Karpas-422 (cell line): ENCODE results near the gene SH2D1A. TPM values are rescaled to one million over a fixed set of nuclear protein-coding genes. Genes with fewer than 3 reads are reported as not detected.

Source experiments
- DNase-seq: peaks from one replicate; pipeline ENCODE4 v3.0.0-alpha.2; 2015
- H2AFZ ChIP-seq: fragments of 200-600 bp; sonication (generic); 2 replicates; pipeline ENCODE4 v1.6.1; 2014; ENCODE audit warnings: antibody characterized with exemption, low read length, mixed read lengths
- H3K27ac ChIP-seq: fragments of 200-600 bp; sonication (generic); 2 replicates; pipeline ENCODE4 v1.5.1; 2014; ENCODE audit warnings: mild to moderate bottlenecking, low read length, moderate library complexity
- H3K27me3 ChIP-seq: fragments of 200-600 bp; sonication (generic); 2 replicates; pipeline ENCODE4 v1.6.1; 2014; ENCODE audit warnings: low read length, mixed read lengths
- H3K36me3 ChIP-seq: fragments of 200-600 bp; sonication (generic); 2 replicates; pipeline ENCODE4 v1.6.1; 2014; ENCODE audit warnings: low read length, mixed read lengths; ENCODE audit not compliant: insufficient read depth
- H3K4me1 ChIP-seq: fragments of 200-600 bp; sonication (generic); 2 replicates; pipeline ENCODE4 v1.6.1; 2014; ENCODE audit warnings: mild to moderate bottlenecking, low read length, mixed read lengths
- H3K4me2 ChIP-seq: fragments of 200-600 bp; sonication (generic); 2 replicates; pipeline ENCODE4 v1.6.1; 2014; ENCODE audit warnings: low read length, low read depth, mild to moderate bottlenecking; ENCODE audit not compliant: poor library complexity, severe bottlenecking
- H3K4me3 ChIP-seq: fragments of 200-600 bp; sonication (generic); 2 replicates; pipeline ENCODE4 v1.5.1; 2014; ENCODE audit warnings: mild to moderate bottlenecking, antibody characterized with exemption, low read length, mixed read lengths
- H3K79me2 ChIP-seq: fragments of 200-600 bp; sonication (generic); 2 replicates; pipeline ENCODE4 v1.6.1; 2014; ENCODE audit warnings: mild to moderate bottlenecking, low read length, mixed read lengths
- H3K9ac ChIP-seq: fragments of 200-600 bp; sonication (generic); 2 replicates; pipeline ENCODE4 v1.6.0; 2014; ENCODE audit warnings: low read length
- H3K9me2 ChIP-seq: fragments of 200-600 bp; sonication (generic), shearing (Covaris generic); replicated peaks from 2 replicates; pipeline ENCODE4 v1.6.0; 2014; ENCODE audit warnings: mild to moderate bottlenecking, low read length, moderate library complexity; ENCODE audit not compliant: insufficient read depth
- H3K9me3 ChIP-seq: fragments of 300-700, 200-600 bp; sonication (generic); 2 replicates; pipeline ENCODE4 v1.6.1; 2014; ENCODE audit warnings: low read length, mixed read lengths
- H4K20me1 ChIP-seq: fragments of 200-600 bp; sonication (generic); 2 replicates; pipeline ENCODE4 v1.6.1; 2014; ENCODE audit warnings: mild to moderate bottlenecking, antibody characterized with exemption, low read length, low read depth; ENCODE audit not compliant: insufficient read depth
- total RNA-seq: library from RNA; depleted of rRNA; stranded (reverse); fragments of >200 nt; shearing (Covaris generic); gene quantifications from 2 replicates; pipeline ENCODE4 v1.2.3, GENCODE V29; 2014; ENCODE audit warnings: low replicate concordance

SH2D1A gene
- total RNA-seq, 1 experiment from 2014 or later, result 1.5 TPM

- Histone ChIP-seq H3K4me3 (no peak overlapping the region), H3K36me3 (no peaks in the 10 kb centered on the region), H3K9ac (no peak overlapping the region), H3K9me3 (no peaks in the 10 kb centered on the region), H4K20me1 (no peaks in the 10 kb centered on the region), H2AFZ (no peak overlapping the region), H3K79me2 (no peaks in the 10 kb centered on the region), H3K9me2 (no peaks in the 10 kb centered on the region), H3K4me2 (no peak overlapping the region), H3K27me3 (no peaks in the 10 kb centered on the region), H3K27ac (no peak overlapping the region), H3K4me1 (no peaks in the 10 kb centered on the region)
- no peak for DNase-seq
Measured at GRCh38 chrX:124369722-124370121, 23.4 kb downstream of the SH2D1A start.

- Histone ChIP-seq H3K79me2 (no peaks in the 10 kb centered on the region), H2AFZ (no peak overlapping the region), H3K27ac (no peak overlapping the region), H4K20me1 (no peaks in the 10 kb centered on the region), H3K27me3 (no peaks in the 10 kb centered on the region), H3K36me3 (no peaks in the 10 kb centered on the region), H3K9me3 (no peaks in the 10 kb centered on the region), H3K4me2 (no peak overlapping the region), H3K9ac (no peak overlapping the region), H3K4me1 (no peaks in the 10 kb centered on the region), H3K9me2 (no peaks in the 10 kb centered on the region), H3K4me3 (no peak overlapping the region)
- DNase-seq, result no peak
Measured at GRCh38 chrX:124373348-124373747, 27.0 kb downstream of the SH2D1A start.

- Histone ChIP-seq H3K36me3 (no peaks in the 10 kb centered on the region), H3K9ac (no peak overlapping the region), H3K9me2 (no peaks in the 10 kb centered on the region), H3K27ac (no peak overlapping the region), H3K27me3 (no peaks in the 10 kb centered on the region), H4K20me1 (no peaks in the 10 kb centered on the region), H3K9me3 (no peaks in the 10 kb centered on the region), H2AFZ (no peak overlapping the region), H3K79me2 (no peaks in the 10 kb centered on the region), H3K4me3 (no peak overlapping the region), H3K4me1 (no peaks in the 10 kb centered on the region), H3K4me2 (no peak overlapping the region)
- no peak for DNase-seq
Measured at GRCh38 chrX:124378643-124379042, 32.3 kb downstream of the SH2D1A start.

GRCh38 chrX:124383354-124383753, 37.0 kb downstream of the SH2D1A start:
- Histone ChIP-seq H3K27ac (no peak overlapping the region), H3K9me2 (no peaks in the 10 kb centered on the region), H3K9ac (no peak overlapping the region), H3K9me3 (no peaks in the 10 kb centered on the region), H2AFZ (no peak overlapping the region), H3K27me3 (no peaks in the 10 kb centered on the region), H3K4me2 (no peak overlapping the region), H4K20me1 (no peaks in the 10 kb centered on the region), H3K4me1 (no peaks in the 10 kb centered on the region), H3K36me3 (no peaks in the 10 kb centered on the region), H3K4me3 (no peak overlapping the region), H3K79me2 (no peaks in the 10 kb centered on the region)
- no peak for DNase-seq

GRCh38 chrX:124386401-124386800, 40.0 kb downstream of the SH2D1A start:
- H3K27me3 ChIP-seq, result no peaks in the 10 kb centered on the region
- no peaks in the 10 kb centered on the region for H4K20me1 ChIP-seq
- no peak overlapping the region for H3K27ac ChIP-seq
- no peak overlapping the region for H2AFZ ChIP-seq
- H3K4me3 ChIP-seq, result no peak overlapping the region
- no peak overlapping the region for H3K9ac ChIP-seq
- H3K4me1 ChIP-seq, result no peaks in the 10 kb centered on the region
- H3K4me2 ChIP-seq, result no peak overlapping the region
- H3K9me2 ChIP-seq, result no peaks in the 10 kb centered on the region
- H3K9me3 ChIP-seq, result no peaks in the 10 kb centered on the region
- no peak for DNase-seq
- no peaks in the 10 kb centered on the region for H3K36me3 ChIP-seq
- no peaks in the 10 kb centered on the region for H3K79me2 ChIP-seq

- Histone ChIP-seq H2AFZ (no peak overlapping the region), H3K79me2 (no peaks in the 10 kb centered on the region), H4K20me1 (no peaks in the 10 kb centered on the region), H3K27ac (no peak overlapping the region), H3K4me3 (no peak overlapping the region), H3K36me3 (no peaks in the 10 kb centered on the region), H3K9ac (no peak overlapping the region), H3K4me2 (no peak overlapping the region), H3K4me1 (no peaks in the 10 kb centered on the region), H3K27me3 (no peaks in the 10 kb centered on the region), H3K9me3 (no peaks in the 10 kb centered on the region), H3K9me2 (no peaks in the 10 kb centered on the region)
- peak; percentile 84 for DNase-seq
Measured at GRCh38 chrX:124388562-124388961, 42.2 kb downstream of the SH2D1A start.

GRCh38 chrX:124392794-124393193, 46.4 kb downstream of the SH2D1A start:
- no peaks in the 10 kb centered on the region for H3K9me2 ChIP-seq
- DNase-seq, result no peak
- no peaks in the 10 kb centered on the region for H3K36me3 ChIP-seq
- no peak overlapping the region for H3K4me3 ChIP-seq
- H3K79me2 ChIP-seq, result no peaks in the 10 kb centered on the region
- H2AFZ ChIP-seq, result no peak overlapping the region
- no peaks in the 10 kb centered on the region for H3K4me1 ChIP-seq
- no peak overlapping the region for H3K9ac ChIP-seq
- H4K20me1 ChIP-seq, result no peaks in the 10 kb centered on the region
- no peaks in the 10 kb centered on the region for H3K27me3 ChIP-seq
- H3K9me3 ChIP-seq, result no peaks in the 10 kb centered on the region
- H3K27ac ChIP-seq, result no peak overlapping the region
- H3K4me2 ChIP-seq, result no peak overlapping the region

GRCh38 chrX:124393238-124393637, 46.9 kb downstream of the SH2D1A start:
- no peaks in the 10 kb centered on the region for H4K20me1 ChIP-seq
- H3K79me2 ChIP-seq, result no peaks in the 10 kb centered on the region
- H3K9ac ChIP-seq, result no peak overlapping the region
- DNase-seq, result no peak
- H3K4me2 ChIP-seq, result no peak overlapping the region
- no peak overlapping the region for H3K27ac ChIP-seq
- no peaks in the 10 kb centered on the region for H3K9me3 ChIP-seq
- no peak overlapping the region for H2AFZ ChIP-seq
- H3K36me3 ChIP-seq, result no peaks in the 10 kb centered on the region
- no peak overlapping the region for H3K4me3 ChIP-seq
- no peaks in the 10 kb centered on the region for H3K27me3 ChIP-seq
- no peaks in the 10 kb centered on the region for H3K9me2 ChIP-seq
- no peaks in the 10 kb centered on the region for H3K4me1 ChIP-seq

- H3K9ac ChIP-seq, result no peak overlapping the region
- no peak for DNase-seq
- H4K20me1 ChIP-seq, result no peaks in the 10 kb centered on the region
- H3K79me2 ChIP-seq, result no peaks in the 10 kb centered on the region
- H3K27me3 ChIP-seq, result no peaks in the 10 kb centered on the region
- no peaks in the 10 kb centered on the region for H3K4me1 ChIP-seq
- no peak overlapping the region for H3K27ac ChIP-seq
- H3K4me2 ChIP-seq, result no peak overlapping the region
- H3K36me3 ChIP-seq, result no peaks in the 10 kb centered on the region
- no peak overlapping the region for H3K4me3 ChIP-seq
- no peaks in the 10 kb centered on the region for H3K9me2 ChIP-seq
- no peaks in the 10 kb centered on the region for H3K9me3 ChIP-seq
- no peak overlapping the region for H2AFZ ChIP-seq
Measured at GRCh38 chrX:124393659-124394058, 47.3 kb downstream of the SH2D1A start.
